Adrenal gland (tissue), 5 donors: Measurements from ENCODE around the gene CYCS.

Experiments
- CTCF ChIP-seq, 6 experiments: fragments of 450-650 bp in 4 of 6; fragments of 200-600 bp in 2 of 6; sonication (generic) in 1 of 6; IDR thresholded peaks; 1 replicate in 5 of 6; 2 replicates in 1 of 6; pipeline versions ENCODE4 v1.5.1 to v1.8.0; 2016 to 2021; ENCODE audit warnings: antibody characterized with exemption in 6 of 6, mild to moderate bottlenecking in 2 of 6, moderate library complexity in 1 of 6
- POLR2A ChIP-seq, 2 donors: fragments of 450-650 bp; IDR thresholded peaks; one replicate each; pipeline ENCODE4 v1.6.1; 2017; ENCODE audit warnings: antibody characterized with exemption in 2 of 2, mild to moderate bottlenecking in 2 of 2, moderate library complexity in 1 of 2
- donor health status: DM: no; HTN: no; CAD: no.

- TF ChIP-seq CTCF (IDR thresholded peaks at IDR 0.05) (no peak), POLR2A (IDR thresholded peaks at IDR 0.05) (no peak)
These were observed 459 bp downstream of the CYCS start for GRCh38 chr7:25124465-25125136.
